Measurements from ENCODE around the gene CNOT6. TPM values are rescaled to one million over a fixed set of nuclear protein-coding genes. Genes with fewer than 3 reads are reported as not detected.
A peak's percentile ranks its signal among the peaks of the same experiment; 100 is the strongest.

CNOT6 gene
- total RNA-seq, 1 experiment from 2014 or later, result 73.1 TPM

- no TSS peak for BruUV-seq (replicated peaks)
- DNase-seq (ENCODE audit: unreplicated experiment), result no peak
- peaks cover 16% of the 10 kb centered on the region for H3K27me3 Mint-ChIP-seq (ENCODE audit: insufficient read depth, unreplicated experiment)
- no peak for TF ChIP-seq CTCF (IDR thresholded peaks at IDR 0.05; ENCODE audit: unreplicated experiment)
- H3K27ac Mint-ChIP-seq (ENCODE audit: low read depth, unreplicated experiment), result no peak overlapping the region
- ChIA-PET CTCF (interaction anchor here (1.2 to 1.6 kb wide), 2 partner anchors 276 to 473 kb away, joined by 4 to 5 read pairs; no protein-coding TSS in a partner anchor), POLR2A (no interaction called here)
- peaks cover 17% of the 10 kb centered on the region for H3K4me1 Mint-ChIP-seq (ENCODE audit: insufficient read depth, unreplicated experiment)
- intact Hi-C loops (cut with micrococcal nuclease), result no loop called here
- no peaks in the 10 kb centered on the region for H3K9me3 Mint-ChIP-seq (ENCODE audit: unreplicated experiment)
- no peaks in the 10 kb centered on the region for H3K36me3 Mint-ChIP-seq (ENCODE audit: insufficient read depth, unreplicated experiment)
- no peak overlapping the region for H3K4me3 Mint-ChIP-seq (ENCODE audit: unreplicated experiment)
These were observed 110.1 kb downstream of the CNOT6 start for GRCh38 chr5:180604271-180604670.

- H3K27me3 Mint-ChIP-seq (ENCODE audit: insufficient read depth, unreplicated experiment), result peaks cover 16% of the 10 kb centered on the region
- no peaks in the 10 kb centered on the region for H3K9me3 Mint-ChIP-seq (ENCODE audit: unreplicated experiment)
- H3K27ac Mint-ChIP-seq (ENCODE audit: low read depth, unreplicated experiment), result no peak overlapping the region
- BruUV-seq (replicated peaks), result no TSS peak
- H3K4me1 Mint-ChIP-seq (ENCODE audit: insufficient read depth, unreplicated experiment), result peaks cover 17% of the 10 kb centered on the region
- POLR2A ChIA-PET, result interaction anchor here (1.0 to 1.2 kb wide), 2 partner anchors 113 to 121 kb away, joined by 3 read pairs; no protein-coding TSS in a partner anchor
- peak; percentile 95 for TF ChIP-seq CTCF (IDR thresholded peaks at IDR 0.05; ENCODE audit: unreplicated experiment)
- CTCF ChIA-PET, result interaction anchor here (0.5 to 2.5 kb wide), 35 partner anchors 8 to 709 kb away, joined by 3 to 10 read pairs (median 4); no protein-coding TSS in a partner anchor
- intact Hi-C loops (cut with micrococcal nuclease), result loop anchor here (1.0 to 5.0 kb wide), 6 partner anchors 65 to 478 kb away; no protein-coding TSS in a partner anchor
- H3K4me3 Mint-ChIP-seq (ENCODE audit: unreplicated experiment), result no peak overlapping the region
- DNase-seq (ENCODE audit: unreplicated experiment), result peak; percentile 85
- H3K36me3 Mint-ChIP-seq (ENCODE audit: insufficient read depth, unreplicated experiment), result no peaks in the 10 kb centered on the region
These were observed 111.5 kb downstream of the CNOT6 start for GRCh38 chr5:180605554-180606214.

GRCh38 chr5:180606215-180606785 is 112.1 kb downstream of the CNOT6 start:
- CTCF ChIA-PET, result interaction anchor here (0.5 to 2.5 kb wide), 38 partner anchors 9 to 1397 kb away, joined by 3 to 10 read pairs (median 4); no protein-coding TSS in a partner anchor
- TF ChIP-seq CTCF (IDR thresholded peaks at IDR 0.05; ENCODE audit: unreplicated experiment), result no peak
- Mint-ChIP-seq H3K27ac (ENCODE audit: low read depth, unreplicated experiment) (no peak overlapping the region), H3K4me3 (ENCODE audit: unreplicated experiment) (no peak overlapping the region), H3K4me1 (ENCODE audit: insufficient read depth, unreplicated experiment) (peaks cover 17% of the 10 kb centered on the region), H3K9me3 (ENCODE audit: unreplicated experiment) (no peaks in the 10 kb centered on the region), H3K27me3 (ENCODE audit: insufficient read depth, unreplicated experiment) (peaks cover 16% of the 10 kb centered on the region), H3K36me3 (ENCODE audit: insufficient read depth, unreplicated experiment) (no peaks in the 10 kb centered on the region)
- POLR2A ChIA-PET, result interaction anchor here (1.0 to 1.2 kb wide), 2 partner anchors 112 to 122 kb away, joined by 3 read pairs; no protein-coding TSS in a partner anchor
- intact Hi-C loops (cut with micrococcal nuclease), result loop anchor here (1.0 to 5.0 kb wide), 6 partner anchors 65 to 479 kb away; no protein-coding TSS in a partner anchor
- BruUV-seq (replicated peaks), result no TSS peak
- no peak for DNase-seq (ENCODE audit: unreplicated experiment)
